C4-2B (cell line): ENCODE data around the gene CITED4.

Source experiments
- CTCF ChIP-seq: fragments of 450-650 bp; conservative IDR thresholded peaks from 2 replicates; pipeline ENCODE4 v1.5.1; 2017; ENCODE audit warnings: mild to moderate bottlenecking
- ZFX ChIP-seq: fragments of 450-650 bp; IDR thresholded peaks from 2 replicates; pipeline ENCODE4 v1.6.1; 2017

DNA sequence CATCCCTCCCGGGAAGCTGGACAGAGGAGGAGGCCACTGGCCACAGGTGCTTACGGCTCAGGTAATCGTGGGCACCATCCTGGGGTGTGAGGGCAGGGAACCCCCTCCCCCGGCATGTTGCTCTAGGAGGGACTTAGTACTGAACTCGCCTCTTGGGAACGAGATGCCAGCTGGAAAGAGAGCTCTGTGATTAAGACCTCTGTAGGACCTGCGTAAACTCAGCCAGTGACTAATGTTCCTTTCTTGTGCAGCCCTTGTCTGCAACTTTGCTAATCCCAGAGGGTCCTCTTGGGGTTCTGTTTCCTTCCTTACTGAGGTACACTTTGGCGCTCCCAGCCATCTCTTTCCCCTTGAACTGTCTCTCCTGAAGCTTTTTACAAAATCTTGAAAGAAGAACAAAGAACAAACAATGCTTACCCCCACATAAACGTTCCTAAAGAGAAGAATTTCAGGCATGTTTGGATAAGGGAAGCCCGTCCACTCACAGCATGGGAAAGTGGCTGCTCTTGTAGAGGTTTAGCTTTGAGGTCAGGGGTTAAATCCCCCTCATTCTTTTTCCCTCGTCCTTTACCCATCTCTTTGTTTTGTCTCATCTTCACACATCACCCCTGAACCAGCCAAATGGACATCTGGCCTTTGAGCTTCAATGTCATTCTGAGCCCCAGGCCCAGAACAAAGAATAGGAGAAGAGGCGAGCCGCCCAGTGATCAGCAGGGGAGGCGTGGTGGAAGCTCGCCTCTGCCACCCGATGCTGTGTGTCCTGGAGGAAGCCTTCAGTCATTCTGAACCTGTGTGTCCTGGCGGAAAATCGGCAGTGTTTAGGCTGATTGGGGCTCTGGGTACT lies 37.4 kb downstream of the CITED4 start:
- TF ChIP-seq CTCF (no peak), ZFX (no peak)
